Liver (tissue), 9 donors: ENCODE results near the gene KLK2. TPM values are rescaled to one million over a fixed set of nuclear protein-coding genes. Genes with fewer than 3 reads are reported as not detected.
"Not testable (repeated sequence)": the region's sequence is repeated elsewhere in the genome, so short reads cannot be mapped to it uniquely, and the experiment has no call there.

Source experiments
- DNase-seq: peaks from one replicate; pipeline ENCODE4 v3.0.0-alpha.2; 2017; ENCODE audit warnings: low spot score
- H3K27ac ChIP-seq, 2 donors: one replicate each; pipeline ENCODE4 v1.7.0; 2013; ENCODE audit warnings: inconsistent platforms in 2 of 2, low read length in 2 of 2, control low read depth in 1 of 2, low read depth in 1 of 2, mild to moderate bottlenecking in 1 of 2
- H3K27me3 ChIP-seq, 4 donors: one replicate each; pipeline versions ENCODE4 v1.6.1 to v1.7.0; 2013; ENCODE audit warnings: low read length in 3 of 4, inconsistent platforms in 1 of 4, mild to moderate bottlenecking in 1 of 4, moderate library complexity in 1 of 4; ENCODE audit not compliant: control insufficient read depth in 4 of 4, insufficient read depth in 4 of 4
- H3K36me3 ChIP-seq, 4 donors: one replicate each; pipeline versions ENCODE4 v1.6.1 to v1.7.0; 2013; ENCODE audit warnings: low read length in 3 of 4, mild to moderate bottlenecking in 3 of 4, low read depth in 1 of 4, moderate library complexity in 1 of 4; ENCODE audit not compliant: control insufficient read depth in 4 of 4, insufficient read depth in 3 of 4
- H3K4me1 ChIP-seq, 4 donors: one replicate each; pipeline versions ENCODE4 v1.6.1 to v1.7.0; 2013; ENCODE audit warnings: low read length in 3 of 4, mild to moderate bottlenecking in 3 of 4, moderate library complexity in 1 of 4; ENCODE audit not compliant: control insufficient read depth in 4 of 4, insufficient read depth in 4 of 4
- H3K4me3 ChIP-seq, 3 donors: one replicate each; pipeline versions ENCODE4 v1.6.1 to v1.7.0; 2013; ENCODE audit warnings: low read length in 3 of 3, control low read depth in 1 of 3, low read depth in 1 of 3, mild to moderate bottlenecking in 1 of 3
- H3K9ac ChIP-seq, 2 donors: one replicate each; pipeline ENCODE4 v1.7.0; 2013; ENCODE audit warnings: low read length in 2 of 2, mild to moderate bottlenecking in 2 of 2, moderate library complexity in 2 of 2, control low read depth in 1 of 2, low read depth in 1 of 2
- H3K9me3 ChIP-seq, 4 donors: one replicate each; pipeline versions ENCODE4 v1.6.1 to v1.7.0; 2013; ENCODE audit warnings: low read length in 3 of 4; ENCODE audit not compliant: control insufficient read depth in 4 of 4
- EGR1 ChIP-seq, 2 donors: IDR thresholded peaks; 2 replicates each; pipeline ENCODE4 v1.6.1; 2016 to 2018; ENCODE audit warnings: antibody characterized with exemption in 2 of 2, low read depth in 2 of 2
- FOXA1 ChIP-seq: IDR thresholded peaks from 2 replicates; pipeline ENCODE4 v1.6.1; 2016; ENCODE audit warnings: antibody characterized with exemption
- FOXA2 ChIP-seq: IDR thresholded peaks from 2 replicates; pipeline ENCODE4 v1.6.1; 2016; ENCODE audit warnings: antibody characterized with exemption
- GABPA ChIP-seq, 2 donors: IDR thresholded peaks in 1 of 2; conservative IDR thresholded peaks in 1 of 2; 2 replicates each; pipeline ENCODE4 v1.6.1; 2016; ENCODE audit warnings: antibody characterized with exemption in 2 of 2, mild to moderate bottlenecking in 1 of 2, moderate library complexity in 1 of 2
- HNF4A ChIP-seq, 2 donors: conservative IDR thresholded peaks; 2 replicates each; pipeline ENCODE4 v1.6.1; 2016; ENCODE audit warnings: antibody characterized with exemption in 2 of 2, mild to moderate bottlenecking in 2 of 2
- HNF4G ChIP-seq: IDR thresholded peaks from 2 replicates; pipeline ENCODE4 v1.6.1; 2016; ENCODE audit warnings: antibody characterized with exemption
- JUND ChIP-seq, 2 donors: IDR thresholded peaks; 2 replicates each; pipeline ENCODE4 v1.6.1; 2016; ENCODE audit warnings: antibody characterized with exemption in 2 of 2
- RAD21 ChIP-seq, 2 donors: IDR thresholded peaks; 2 replicates each; pipeline ENCODE4 v1.6.1; 2016; ENCODE audit warnings: antibody characterized with exemption in 2 of 2, mild to moderate bottlenecking in 2 of 2
- RXRA ChIP-seq, 2 donors: IDR thresholded peaks; 2 replicates each; pipeline ENCODE4 v1.6.1; 2017 to 2018; ENCODE audit warnings: antibody characterized with exemption in 2 of 2, mild to moderate bottlenecking in 1 of 2
- SP1 ChIP-seq: IDR thresholded peaks from 2 replicates; pipeline ENCODE4 v1.6.1; 2018; ENCODE audit warnings: antibody characterized with exemption, mild to moderate bottlenecking
- TAF1 ChIP-seq: conservative IDR thresholded peaks from 2 replicates; pipeline ENCODE4 v1.6.1; 2016; ENCODE audit warnings: antibody characterized with exemption, mild to moderate bottlenecking
- YY1 ChIP-seq: IDR thresholded peaks from 2 replicates; pipeline ENCODE4 v1.6.1; 2016; ENCODE audit warnings: antibody characterized with exemption, mild to moderate bottlenecking
- ZBTB33 ChIP-seq: IDR thresholded peaks from 2 replicates; pipeline ENCODE4 v1.6.1; 2016; ENCODE audit warnings: antibody characterized with exemption
- WGBS: extraction: QIAGEN DNeasy Blood & Tissue Kit; methylation state at CpG from one replicate; pipeline ENCODE4 v1.1.7; 2013; 5-methylcytosine and 5-hydroxymethylcytosine counted together
- polyA plus RNA-seq, 2 donors: library from polyadenylated mRNA; stranded (reverse) in 1 of 2; unstranded in 1 of 2; fragments of 200-250 nt in 1 of 2; fragments of >200 nt in 1 of 2; fragmentation: Nextera tagmentation in 1 of 2; extraction: Ambion mirVana in 1 of 2; gene quantifications; one replicate each; pipeline versions ENCODE4 v1.2.1 to v1.2.3, GENCODE V29; 2013 to 2015
- total RNA-seq, 2 donors: library from RNA; depleted of rRNA; stranded (reverse); fragments of >200 nt; gene quantifications; one replicate each; pipeline ENCODE4 v1.2.3, GENCODE V29; 2014
- TF ChIP-seq, protein P1 (sequence below): IDR thresholded peaks from 2 replicates; pipeline ENCODE4 v1.6.1; 2016; ENCODE audit warnings: antibody characterized with exemption, mild to moderate bottlenecking
- TF ChIP-seq, protein P2 (sequence below): fragments of 150-350 bp; IDR thresholded peaks from 2 replicates; pipeline ENCODE4 v1.5.1; 2017; ENCODE audit warnings: improper control_type of control experiment, low read depth, low read length; ENCODE audit not compliant: missing input control
- TF ChIP-seq, protein P3 (sequence below): IDR thresholded peaks from 2 replicates; pipeline ENCODE4 v1.6.1; 2016; ENCODE audit warnings: antibody characterized with exemption
- donor health status: healthy.
- donor health status: healthy.
- donor health status: healthy.
- donor health status: healthy.
- donor health status: healthy.

Gene KLK2
- total and polyA plus RNA-seq, 4 donors = not detected

DNA sequence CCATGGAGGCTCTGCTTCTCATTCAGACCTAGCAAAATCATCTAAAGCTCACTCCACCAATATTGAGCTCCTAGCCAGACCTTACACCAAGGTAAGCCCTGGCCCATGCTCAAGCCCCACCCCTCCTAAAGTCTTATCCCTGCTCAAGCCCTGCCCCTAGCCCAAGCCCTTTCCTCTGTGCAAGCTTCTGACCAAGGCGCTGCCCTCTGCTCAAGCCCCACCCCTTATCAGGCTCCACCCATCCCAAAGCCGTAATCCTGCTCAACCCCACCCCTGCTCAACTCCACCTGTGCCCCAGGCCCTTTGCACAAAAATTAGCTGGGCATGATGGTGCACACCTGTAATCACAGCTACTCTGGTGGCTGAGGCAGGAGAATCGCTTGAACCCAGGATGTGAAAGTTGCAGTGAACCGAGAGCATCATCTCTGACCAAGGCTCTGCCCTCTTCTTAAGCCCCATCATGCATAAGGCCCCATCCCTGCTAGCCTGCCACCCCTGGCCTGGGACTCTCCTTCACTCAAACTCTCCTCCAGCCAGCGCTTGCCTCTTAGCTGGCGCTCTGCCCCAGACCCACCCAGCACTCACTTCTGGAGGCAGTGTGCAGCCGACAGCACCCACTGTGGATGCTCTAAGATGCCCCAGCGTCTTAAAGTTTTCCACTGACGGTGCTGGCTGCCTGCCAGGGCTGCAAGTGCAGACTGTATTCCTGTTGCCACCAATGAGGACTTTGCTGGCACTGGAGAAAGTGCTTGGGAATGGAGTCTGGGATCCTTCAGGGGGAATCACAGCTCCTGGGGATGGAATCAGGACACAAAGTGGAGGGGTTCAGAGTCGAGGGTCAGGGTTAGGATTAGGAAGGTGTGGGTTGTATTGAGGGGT lies 21.5 kb downstream of the KLK2 start:
- DNase-seq = no peak
- Histone ChIP-seq H3K27me3 (peaks cover 0 to 2% (median 0%) of the 10 kb centered on the region in 4 donors), H3K9ac (no peak overlapping the region), H3K36me3 (no peaks in the 10 kb centered on the region), H3K9me3 (no peaks in the 10 kb centered on the region), H3K4me1 (no peaks in the 10 kb centered on the region), H3K4me3 (no peak overlapping the region), H3K27ac (no peak overlapping the region)
- 61% methylated on average over 10 of the region's 10 CpGs for WGBS
- TF ChIP-seq HNF4G (no peak), HNF4A (conservative IDR thresholded peaks at IDR 0.05) (no peak), GABPA (IDR thresholded peaks at IDR 0.05 in 1 of 2, conservative IDR thresholded peaks at IDR 0.05 in 1 of 2) (no peak), ZBTB33 (no peak), SP1 (no peak), JUND (IDR thresholded peaks at IDR 0.05) (no peak), RXRA (IDR thresholded peaks at IDR 0.05) (no peak), FOXA1 (no peak), FOXA2 (no peak), EGR1 (IDR thresholded peaks at IDR 0.05; ENCODE audit: low read depth in 2 of 2) (no peak)
- TF ChIP-seq, protein P1, sequence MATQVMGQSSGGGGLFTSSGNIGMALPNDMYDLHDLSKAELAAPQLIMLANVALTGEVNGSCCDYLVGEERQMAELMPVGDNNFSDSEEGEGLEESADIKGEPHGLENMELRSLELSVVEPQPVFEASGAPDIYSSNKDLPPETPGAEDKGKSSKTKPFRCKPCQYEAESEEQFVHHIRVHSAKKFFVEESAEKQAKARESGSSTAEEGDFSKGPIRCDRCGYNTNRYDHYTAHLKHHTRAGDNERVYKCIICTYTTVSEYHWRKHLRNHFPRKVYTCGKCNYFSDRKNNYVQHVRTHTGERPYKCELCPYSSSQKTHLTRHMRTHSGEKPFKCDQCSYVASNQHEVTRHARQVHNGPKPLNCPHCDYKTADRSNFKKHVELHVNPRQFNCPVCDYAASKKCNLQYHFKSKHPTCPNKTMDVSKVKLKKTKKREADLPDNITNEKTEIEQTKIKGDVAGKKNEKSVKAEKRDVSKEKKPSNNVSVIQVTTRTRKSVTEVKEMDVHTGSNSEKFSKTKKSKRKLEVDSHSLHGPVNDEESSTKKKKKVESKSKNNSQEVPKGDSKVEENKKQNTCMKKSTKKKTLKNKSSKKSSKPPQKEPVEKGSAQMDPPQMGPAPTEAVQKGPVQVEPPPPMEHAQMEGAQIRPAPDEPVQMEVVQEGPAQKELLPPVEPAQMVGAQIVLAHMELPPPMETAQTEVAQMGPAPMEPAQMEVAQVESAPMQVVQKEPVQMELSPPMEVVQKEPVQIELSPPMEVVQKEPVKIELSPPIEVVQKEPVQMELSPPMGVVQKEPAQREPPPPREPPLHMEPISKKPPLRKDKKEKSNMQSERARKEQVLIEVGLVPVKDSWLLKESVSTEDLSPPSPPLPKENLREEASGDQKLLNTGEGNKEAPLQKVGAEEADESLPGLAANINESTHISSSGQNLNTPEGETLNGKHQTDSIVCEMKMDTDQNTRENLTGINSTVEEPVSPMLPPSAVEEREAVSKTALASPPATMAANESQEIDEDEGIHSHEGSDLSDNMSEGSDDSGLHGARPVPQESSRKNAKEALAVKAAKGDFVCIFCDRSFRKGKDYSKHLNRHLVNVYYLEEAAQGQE = no peak

DNA sequence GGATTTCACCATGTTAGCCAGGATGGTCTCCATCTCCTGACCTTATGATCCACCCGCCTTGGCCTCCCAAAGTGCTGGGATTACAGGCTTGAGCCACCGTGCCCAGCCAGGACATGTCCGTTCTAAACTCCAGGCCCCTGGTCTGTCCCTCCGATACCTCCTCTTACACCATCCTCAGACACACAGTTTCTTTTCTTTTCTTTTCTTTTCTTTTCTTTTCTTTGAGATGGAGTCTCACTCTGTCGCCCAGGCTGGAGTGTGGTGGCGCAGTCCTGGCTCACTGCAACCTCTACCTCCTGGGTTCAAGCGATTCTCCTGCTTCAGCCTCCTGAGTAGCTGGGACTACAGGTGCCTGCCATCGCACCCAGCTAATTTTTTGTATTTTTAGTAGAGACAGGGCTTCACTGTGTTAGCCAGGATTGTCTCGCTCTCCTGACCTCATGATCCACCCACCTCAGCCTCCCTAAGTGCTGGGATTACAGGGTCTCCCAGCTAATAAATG lies 22.9 kb downstream of the KLK2 start:
- 79% methylated on average over 9 of the region's 9 CpGs for WGBS
- not testable (repeated sequence) for H3K27me3 ChIP-seq, DNase-seq

DNA sequence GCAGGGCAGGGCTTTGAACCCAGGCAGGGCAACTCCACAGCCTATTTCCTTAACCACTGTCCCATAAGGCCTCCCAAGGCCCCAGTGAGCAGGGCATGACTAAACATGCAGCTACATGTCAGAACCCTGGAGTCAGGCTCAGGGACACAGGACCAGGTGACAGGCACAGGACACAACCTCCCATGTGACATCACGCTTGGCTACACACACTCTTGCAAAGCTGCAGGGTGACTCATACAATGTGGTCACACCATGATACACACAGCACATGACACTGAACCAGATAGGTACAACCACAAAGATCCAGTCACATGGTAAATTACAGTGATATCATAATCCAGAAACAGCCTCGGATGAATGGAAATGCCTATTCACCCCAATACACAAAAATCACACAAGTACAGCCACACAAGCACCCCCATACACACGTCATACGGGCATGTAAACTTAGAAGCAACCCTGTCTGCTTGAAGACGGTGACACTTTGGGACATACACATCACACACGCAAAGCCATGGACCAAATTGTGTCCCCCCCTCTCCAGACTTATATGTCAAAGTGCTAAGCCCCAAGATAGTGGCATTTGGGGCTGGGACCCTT lies 23.5 kb downstream of the KLK2 start:
- H3K27me3 ChIP-seq = no peaks in the 10 kb centered on the region
- TF ChIP-seq YY1 = no peak
- no peak for TF ChIP-seq JUND (IDR thresholded peaks at IDR 0.05)
- no peak for TF ChIP-seq RAD21 (IDR thresholded peaks at IDR 0.05)
- TF ChIP-seq FOXA1 = no peak
- no peak for TF ChIP-seq GABPA (IDR thresholded peaks at IDR 0.05 in 1 of 2, conservative IDR thresholded peaks at IDR 0.05 in 1 of 2)
- TF ChIP-seq EGR1 (IDR thresholded peaks at IDR 0.05; ENCODE audit: low read depth in 2 of 2) = no peak
- TF ChIP-seq TAF1 = no peak
- no peak for TF ChIP-seq SP1
- no peak for TF ChIP-seq ZBTB33
- TF ChIP-seq FOXA2 = no peak
- TF ChIP-seq, protein P2, sequence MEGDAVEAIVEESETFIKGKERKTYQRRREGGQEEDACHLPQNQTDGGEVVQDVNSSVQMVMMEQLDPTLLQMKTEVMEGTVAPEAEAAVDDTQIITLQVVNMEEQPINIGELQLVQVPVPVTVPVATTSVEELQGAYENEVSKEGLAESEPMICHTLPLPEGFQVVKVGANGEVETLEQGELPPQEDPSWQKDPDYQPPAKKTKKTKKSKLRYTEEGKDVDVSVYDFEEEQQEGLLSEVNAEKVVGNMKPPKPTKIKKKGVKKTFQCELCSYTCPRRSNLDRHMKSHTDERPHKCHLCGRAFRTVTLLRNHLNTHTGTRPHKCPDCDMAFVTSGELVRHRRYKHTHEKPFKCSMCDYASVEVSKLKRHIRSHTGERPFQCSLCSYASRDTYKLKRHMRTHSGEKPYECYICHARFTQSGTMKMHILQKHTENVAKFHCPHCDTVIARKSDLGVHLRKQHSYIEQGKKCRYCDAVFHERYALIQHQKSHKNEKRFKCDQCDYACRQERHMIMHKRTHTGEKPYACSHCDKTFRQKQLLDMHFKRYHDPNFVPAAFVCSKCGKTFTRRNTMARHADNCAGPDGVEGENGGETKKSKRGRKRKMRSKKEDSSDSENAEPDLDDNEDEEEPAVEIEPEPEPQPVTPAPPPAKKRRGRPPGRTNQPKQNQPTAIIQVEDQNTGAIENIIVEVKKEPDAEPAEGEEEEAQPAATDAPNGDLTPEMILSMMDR = no peak
- TF ChIP-seq, protein P3, sequence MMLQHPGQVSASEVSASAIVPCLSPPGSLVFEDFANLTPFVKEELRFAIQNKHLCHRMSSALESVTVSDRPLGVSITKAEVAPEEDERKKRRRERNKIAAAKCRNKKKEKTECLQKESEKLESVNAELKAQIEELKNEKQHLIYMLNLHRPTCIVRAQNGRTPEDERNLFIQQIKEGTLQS = no peak
- no peak for TF ChIP-seq HNF4G

More for the DNA sequence above, 22.9 kb downstream of the KLK2 start:
- not testable (repeated sequence) for H3K4me3 ChIP-seq, H3K9ac ChIP-seq, H3K27ac ChIP-seq, H3K9me3 ChIP-seq, H3K36me3 ChIP-seq, H3K4me1 ChIP-seq

More for the DNA sequence above, 23.5 kb downstream of the KLK2 start:
- H3K36me3 ChIP-seq = no peaks in the 10 kb centered on the region
- no peak overlapping the region for H3K27ac ChIP-seq
- H3K4me1 ChIP-seq = no peaks in the 10 kb centered on the region
- no peak for DNase-seq
- no peak overlapping the region for H3K9ac ChIP-seq
- WGBS = 59% methylated on average over 6 of the region's 6 CpGs
- no peaks in the 10 kb centered on the region for H3K9me3 ChIP-seq
- no peak overlapping the region for H3K4me3 ChIP-seq
